Endothelial cell of umbilical vein (primary cell): Measurements from ENCODE around the gene KCNC4. TPM values are rescaled to one million over a fixed set of nuclear protein-coding genes. Genes with fewer than 3 reads are reported as not detected.

Experiments
- BruUV-seq: library from RNA; stranded (reverse); fragments of 400-500 nt; replicated peaks from 2 replicates; lab custom pipeline; 2021; lab: Mats Ljungman, UMichigan
- CTCF ChIA-PET: fragments of 300-600, 350-600 bp; sonication (Branson Sonifier 250); formaldehyde crosslinking; loops from one replicate; lab custom pipeline; 2021; ENCODE audit warnings: antibody characterized with exemption, inconsistent platforms; lab: Charles Lee
- POLR2A ChIA-PET: fragments of 300-600, 350-600 bp; sonication (Branson Sonifier 250); formaldehyde crosslinking; loops from one replicate; lab custom pipeline; 2021; ENCODE audit warnings: antibody characterized with exemption, inconsistent platforms; lab: Charles Lee
- DNase-seq: peaks from one replicate; pipeline ENCODE4 v3.0.0-alpha.2; 2011; ENCODE audit warnings: low read depth, low spot score
- FAIRE-seq: peaks from 2 replicates; lab custom pipeline; 2011; peaks lifted over from hg19 to GRCh38; lab: Jason Lieb, UNC
- H2AFZ ChIP-seq: 2 replicates; pipeline ENCODE4 v1.6.0; 2012; ENCODE audit warnings: low read depth, low read length, control low read depth, inconsistent platforms
- H3K27ac ChIP-seq: 2 replicates; pipeline ENCODE4 v1.5.1; 2011; ENCODE audit warnings: low read depth, mild to moderate bottlenecking, control low read depth, low read length, moderate library complexity; ENCODE audit not compliant: insufficient read depth
- H3K27me3 ChIP-seq, 2 experiments: 2 replicates each; pipeline versions ENCODE4 v1.6.0 to v1.6.1; 2011; ENCODE audit warnings: low read length in 2 of 2, mixed read lengths in 1 of 2; ENCODE audit not compliant: control insufficient read depth in 2 of 2, insufficient read depth in 2 of 2
- H3K36me3 ChIP-seq, 2 experiments: 2 replicates in 1 of 2; 3 replicates in 1 of 2; pipeline ENCODE4 v1.5.1; 2011; ENCODE audit warnings: low read length in 2 of 2, mild to moderate bottlenecking in 1 of 2, moderate library complexity in 1 of 2; ENCODE audit not compliant: control insufficient read depth in 2 of 2, insufficient read depth in 2 of 2; ENCODE audit errors: extremely low read depth in 1 of 2
- H3K4me1 ChIP-seq: 3 replicates; pipeline ENCODE4 v1.5.1; 2011; ENCODE audit warnings: mild to moderate bottlenecking, low read length; ENCODE audit not compliant: control insufficient read depth, insufficient read depth; ENCODE audit errors: extremely low read depth
- H3K4me2 ChIP-seq: 2 replicates; pipeline ENCODE4 v1.6.1; 2011; ENCODE audit warnings: low read length, control low read depth, mixed read lengths; ENCODE audit not compliant: insufficient read depth
- H3K4me3 ChIP-seq, 3 experiments: fragments of 200-600 bp in 1 of 3; sonication (generic), shearing (Covaris generic) in 1 of 3; replicated peaks in 1 of 3; 2 replicates each; pipeline ENCODE4 v1.5.1; 2011 to 2016; ENCODE audit warnings: control low read depth in 3 of 3, low read length in 3 of 3, mild to moderate bottlenecking in 2 of 3, inconsistent platforms in 1 of 3, low read depth in 1 of 3, moderate library complexity in 1 of 3; ENCODE audit not compliant: insufficient read depth in 1 of 3
- H3K79me2 ChIP-seq: 2 replicates; pipeline ENCODE4 v1.6.0; 2012; ENCODE audit warnings: low read length, inconsistent platforms; ENCODE audit not compliant: control insufficient read depth, insufficient read depth
- H3K9ac ChIP-seq: replicated peaks from 2 replicates; pipeline ENCODE3; 2011; ENCODE audit warnings: low read length, control low read depth; ENCODE audit not compliant: insufficient read depth; ENCODE audit errors: extremely low read depth
- H3K9me1 ChIP-seq: replicated peaks from 3 replicates; pipeline ENCODE4 v1.6.0; 2011; ENCODE audit warnings: mild to moderate bottlenecking, low read length; ENCODE audit not compliant: control insufficient read depth, insufficient read depth; ENCODE audit errors: extremely low read depth
- H3K9me3 ChIP-seq: replicated peaks from 2 replicates; pipeline ENCODE4 v1.5.1; 2012; ENCODE audit warnings: low read length, inconsistent platforms; ENCODE audit not compliant: control insufficient read depth, insufficient read depth
- H4K20me1 ChIP-seq: replicated peaks from 2 replicates; pipeline ENCODE3; 2011; ENCODE audit warnings: mild to moderate bottlenecking, low read length; ENCODE audit not compliant: control insufficient read depth, insufficient read depth; ENCODE audit errors: extremely low read depth
- EZH2 ChIP-seq: IDR thresholded peaks from 2 replicates; pipeline ENCODE4 v1.6.1; 2012; ENCODE audit warnings: borderline replicate concordance, low read depth, mild to moderate bottlenecking, moderate library complexity, low read length, inconsistent platforms; ENCODE audit not compliant: severe bottlenecking
- FOS ChIP-seq: IDR thresholded peaks from 2 replicates; pipeline ENCODE4 v1.6.1; 2011; ENCODE audit warnings: mild to moderate bottlenecking, low read length, moderate library complexity, borderline replicate concordance; ENCODE audit not compliant: insufficient read depth
- GATA2 ChIP-seq: IDR thresholded peaks from 2 replicates; pipeline ENCODE4 v1.7.0; 2011; ENCODE audit warnings: low read depth, mild to moderate bottlenecking, moderate library complexity, mixed read lengths, low read length; ENCODE audit not compliant: insufficient read length, insufficient read depth
- JUN ChIP-seq: IDR thresholded peaks from 2 replicates; pipeline ENCODE4 v1.6.1; 2011; ENCODE audit warnings: borderline replicate concordance, low read depth; ENCODE audit not compliant: insufficient read length, insufficient read depth
- MYC ChIP-seq: IDR thresholded peaks from one replicate; pipeline ENCODE4 v1.6.1; 2011; ENCODE audit warnings: mild to moderate bottlenecking, low read depth, low read length
- POLR2A ChIP-seq: IDR thresholded peaks from 2 replicates; pipeline ENCODE4 v1.6.1; 2012; ENCODE audit warnings: low read depth, mild to moderate bottlenecking, control low read depth, low read length
- POLR2AphosphoS5 ChIP-seq: IDR thresholded peaks from 2 replicates; pipeline ENCODE4 v1.6.1; 2012; ENCODE audit warnings: low read depth, mild to moderate bottlenecking, control low read depth, low read length, moderate library complexity; ENCODE audit not compliant: insufficient read depth
- dilution Hi-C: fragments of 300-500 bp; cut with MboI; formaldehyde crosslinking; loops from one replicate; pipeline ENCODE4 v1.15.0; 2019; ENCODE audit warnings: low sequenced_read_pairs; ENCODE audit not compliant: extremely low pct_ligation_motif_present
- intact Hi-C: fragments of 100-400 bp; cut with micrococcal nuclease; formaldehyde crosslinking; loops from one replicate; pipeline ENCODE4 v1.10.0; 2022
- polyA plus RNA-seq, 4 experiments: library from polyadenylated mRNA; depleted of rRNA in 3 of 4; stranded (reverse) in 3 of 4; unstranded in 1 of 4; fragments of >200 nt; gene quantifications; 2 replicates each; pipeline versions ENCODE4 v1.2.1 to v1.2.3, GENCODE V29; 2011 to 2012; ENCODE audit warnings: missing spikeins in 1 of 4
- total RNA-seq: library from RNA; stranded (reverse); gene quantifications from 2 replicates; pipeline ENCODE4 v1.2.3, GENCODE V29; 2021
- TF ChIP-seq, protein P1 (sequence below), 2 donors: IDR thresholded peaks; 1 replicate in 1 of 2; 2 replicates in 1 of 2; pipeline ENCODE4 v1.5.1; 2011; ENCODE audit warnings: low read length in 2 of 2, mild to moderate bottlenecking in 2 of 2, moderate library complexity in 2 of 2, control low read depth in 1 of 2, inconsistent platforms in 1 of 2, low read depth in 1 of 2; ENCODE audit not compliant: insufficient read depth in 1 of 2; ENCODE audit errors: extremely low read depth in 1 of 2
- TF ChIP-seq, protein P2 (sequence below): IDR thresholded peaks from 2 replicates; pipeline ENCODE4 v1.6.1; 2011; ENCODE audit not compliant: insufficient read depth, insufficient read length

KCNC4 gene
- total and polyA plus RNA-seq, 2 donors (not counting 3 experiments of a cell fraction or from before 2014, with no cell fraction given), result 6.7 to 22.5 TPM

DNA sequence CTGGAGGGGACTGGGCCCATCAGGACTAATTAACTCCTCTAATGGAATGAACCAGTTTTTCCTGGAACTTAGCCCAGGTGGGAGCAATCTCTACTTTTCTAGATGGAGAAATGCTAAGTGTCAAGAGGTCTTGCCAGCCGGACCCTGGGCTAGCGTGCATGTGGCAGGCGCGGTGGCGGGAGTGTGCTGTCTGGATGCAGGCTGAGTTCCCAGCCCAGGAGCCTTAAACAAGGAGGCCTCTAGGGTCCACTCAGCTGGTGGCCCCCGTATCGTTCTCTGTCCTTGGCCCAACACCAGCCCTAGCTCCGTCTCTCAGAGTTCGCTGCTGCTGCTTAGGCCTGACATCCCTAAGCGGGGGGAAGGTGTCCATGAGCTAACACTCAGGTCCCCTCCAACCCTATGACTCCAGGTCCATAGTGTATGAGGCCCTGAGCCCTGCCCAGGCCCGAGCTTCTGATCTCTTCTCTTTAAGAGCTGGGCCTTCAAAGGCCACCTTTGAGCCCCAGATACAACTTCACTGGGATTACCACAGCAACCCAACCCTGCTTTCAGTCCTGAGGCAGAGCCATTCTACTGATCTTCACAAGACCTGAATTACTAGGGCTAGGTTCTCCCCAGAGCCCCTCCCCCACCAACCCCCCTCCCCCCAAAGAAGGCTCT, 3.7 kb upstream of the KCNC4 start:
- POLR2A ChIA-PET, result interaction anchor here (1.9 kb wide), 1 partner anchor 106 kb away, joined by 9 read pairs; no protein-coding TSS in a partner anchor

More for the DNA sequence above, 3.7 kb upstream of the KCNC4 start:
- CTCF ChIA-PET, result interaction anchor here (1.0 to 18.2 kb wide), 18 partner anchors 9 to 290 kb away, joined by 3 to 1577 read pairs (median 14); partner anchors contain the start of genes LAMTOR5, RBM15 and SLC16A4
- no peak overlapping the region for H3K4me2 ChIP-seq
- H3K79me2 ChIP-seq, result no peaks in the 10 kb centered on the region
- H3K27ac ChIP-seq, result no peak overlapping the region
- no TSS peak for BruUV-seq
- no peaks in the 10 kb centered on the region for H3K9me3 ChIP-seq
- H4K20me1 ChIP-seq, result no peaks in the 10 kb centered on the region
- peaks cover 9% of the 10 kb centered on the region for H3K4me1 ChIP-seq
- no peak for FAIRE-seq
- intact Hi-C loops, result no loop called here
- no peaks in the 10 kb centered on the region for H3K9me1 ChIP-seq
- TF ChIP-seq EZH2 (no peak), MYC (no peak), POLR2AphosphoS5 (no peak), JUN (no peak), GATA2 (no peak), POLR2A (no peak), FOS (no peak)
- TF ChIP-seq, protein P1, sequence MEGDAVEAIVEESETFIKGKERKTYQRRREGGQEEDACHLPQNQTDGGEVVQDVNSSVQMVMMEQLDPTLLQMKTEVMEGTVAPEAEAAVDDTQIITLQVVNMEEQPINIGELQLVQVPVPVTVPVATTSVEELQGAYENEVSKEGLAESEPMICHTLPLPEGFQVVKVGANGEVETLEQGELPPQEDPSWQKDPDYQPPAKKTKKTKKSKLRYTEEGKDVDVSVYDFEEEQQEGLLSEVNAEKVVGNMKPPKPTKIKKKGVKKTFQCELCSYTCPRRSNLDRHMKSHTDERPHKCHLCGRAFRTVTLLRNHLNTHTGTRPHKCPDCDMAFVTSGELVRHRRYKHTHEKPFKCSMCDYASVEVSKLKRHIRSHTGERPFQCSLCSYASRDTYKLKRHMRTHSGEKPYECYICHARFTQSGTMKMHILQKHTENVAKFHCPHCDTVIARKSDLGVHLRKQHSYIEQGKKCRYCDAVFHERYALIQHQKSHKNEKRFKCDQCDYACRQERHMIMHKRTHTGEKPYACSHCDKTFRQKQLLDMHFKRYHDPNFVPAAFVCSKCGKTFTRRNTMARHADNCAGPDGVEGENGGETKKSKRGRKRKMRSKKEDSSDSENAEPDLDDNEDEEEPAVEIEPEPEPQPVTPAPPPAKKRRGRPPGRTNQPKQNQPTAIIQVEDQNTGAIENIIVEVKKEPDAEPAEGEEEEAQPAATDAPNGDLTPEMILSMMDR (IDR thresholded peaks at IDR 0.05; ENCODE audit: extremely low read depth in 1 of 2, insufficient read depth in 1 of 2, low read depth in 1 of 2, low read length in 2 of 2), result no peak
- TF ChIP-seq, protein P2, sequence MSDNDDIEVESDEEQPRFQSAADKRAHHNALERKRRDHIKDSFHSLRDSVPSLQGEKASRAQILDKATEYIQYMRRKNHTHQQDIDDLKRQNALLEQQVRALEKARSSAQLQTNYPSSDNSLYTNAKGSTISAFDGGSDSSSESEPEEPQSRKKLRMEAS, result no peak
- H3K9ac ChIP-seq, result no peak overlapping the region
- no peak for DNase-seq
- dilution Hi-C loops, result no loop called here
- H3K27me3 ChIP-seq, result peaks cover 0 to 3% of the 10 kb centered on the region in 2 experiments
- H2AFZ ChIP-seq, result no peak overlapping the region
- H3K36me3 ChIP-seq, result no peaks in the 10 kb centered on the region
- no peak overlapping the region for H3K4me3 ChIP-seq
